ENCODE measurements around the gene ZNF365. TPM values are rescaled to one million over a fixed set of nuclear protein-coding genes. Genes with fewer than 3 reads are reported as not detected.

ZNF365 gene
- total RNA-seq, 1 experiment from 2014 or later = 22.8 TPM

DNA sequence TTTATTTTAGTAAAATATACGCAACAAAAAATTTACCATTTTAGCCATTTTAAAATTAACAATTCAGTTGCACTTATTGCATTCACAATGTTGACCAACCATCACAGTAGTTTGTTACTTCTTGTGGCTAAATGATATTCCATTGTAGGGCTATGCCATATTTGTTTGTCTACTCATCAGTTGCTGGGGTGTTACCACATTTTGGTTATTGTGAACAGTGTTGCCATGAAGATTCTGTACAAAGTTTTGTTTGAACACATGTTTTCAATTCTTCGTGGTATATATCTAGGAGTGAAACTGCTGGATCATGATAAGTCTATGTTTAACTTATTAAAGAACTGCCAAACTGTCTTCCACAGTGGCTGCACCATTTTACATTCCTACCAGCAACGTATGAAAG, 46.3 kb upstream of the ZNF365 start:
- Histone ChIP-seq H3K9me3 (ENCODE audit: control insufficient read depth, insufficient read depth, low read depth, low read length) (peaks cover 20% of the 10 kb centered on the region), H3K27ac (ENCODE audit: low read length) (no peak overlapping the region), H3K4me1 (ENCODE audit: control insufficient read depth, insufficient read depth, low read length) (no peaks in the 10 kb centered on the region), H3K4me3 (ENCODE audit: low read depth in 2 of 2, low read length in 2 of 2) (no peak overlapping the region), H3K36me3 (ENCODE audit: control insufficient read depth, insufficient read depth, low read length) (no peaks in the 10 kb centered on the region), H3K27me3 (ENCODE audit: control insufficient read depth, insufficient read depth, low read length) (no peaks in the 10 kb centered on the region)
- in situ Hi-C loops (cut with HindIII; ENCODE audit: low pct_unique_long_range_greater_than_20kb, low sequenced_read_pairs) (no loop called here), intact Hi-C loops (cut with micrococcal nuclease; ENCODE audit: unreplicated experiment) (no loop called here)
- ChIA-PET CTCF (no interaction called here), POLR2A (no interaction called here)
- DNase-seq (ENCODE audit: low read depth, low spot score) (no peak), ATAC-seq (no peak)
- TF ChIP-seq POLR2AphosphoS5 (IDR thresholded peaks at IDR 0.05; ENCODE audit: low read depth, low read length) = no peak
- no TSS peak for BruUV-seq (replicated peaks)

DNA sequence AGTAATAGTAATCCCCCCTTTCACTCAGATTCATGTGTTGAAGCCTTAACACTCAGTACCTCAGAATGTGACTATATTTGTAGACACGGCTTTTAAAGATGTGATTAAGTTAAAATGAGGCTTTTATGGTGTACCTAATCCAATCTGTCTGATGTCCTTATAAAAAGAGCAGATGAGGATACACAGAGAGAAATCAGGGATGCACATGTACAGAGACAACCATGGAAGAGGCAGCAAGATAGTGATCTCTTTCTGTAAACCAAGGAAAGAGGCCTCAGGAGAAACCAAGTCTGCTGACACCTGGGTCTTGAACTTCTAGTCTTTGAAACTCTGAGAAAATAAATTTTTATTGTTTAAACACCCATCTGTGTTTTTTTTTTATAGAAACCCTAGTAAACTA, 44.0 kb upstream of the ZNF365 start:
- ChIA-PET POLR2A (no interaction called here), CTCF (no interaction called here)
- H3K27ac ChIP-seq (ENCODE audit: low read length) = no peak overlapping the region
- no peaks in the 10 kb centered on the region for H3K4me1 ChIP-seq (ENCODE audit: control insufficient read depth, insufficient read depth, low read length)
- H3K36me3 ChIP-seq (ENCODE audit: control insufficient read depth, insufficient read depth, low read length) = no peaks in the 10 kb centered on the region
- H3K9me3 ChIP-seq (ENCODE audit: control insufficient read depth, insufficient read depth, low read depth, low read length) = peaks cover 23% of the 10 kb centered on the region
- H3K4me3 ChIP-seq (ENCODE audit: low read depth in 2 of 2, low read length in 2 of 2) = no peak overlapping the region
- no TSS peak for BruUV-seq (replicated peaks)
- no peak for ATAC-seq
- TF ChIP-seq REST (IDR thresholded peaks at IDR 0.05; ENCODE audit: insufficient read depth in 1 of 2, low read depth in 2 of 2, low read length in 1 of 2) (no peak), CTCF (IDR thresholded peaks at IDR 0.05) (no peak), SIN3A (IDR thresholded peaks at IDR 0.05; ENCODE audit: borderline replicate concordance, insufficient read depth, low read depth, low read length) (no peak), POLR2AphosphoS5 (IDR thresholded peaks at IDR 0.05; ENCODE audit: low read depth, low read length) (no peak), TCF7L2 (IDR thresholded peaks at IDR 0.05; ENCODE audit: low read depth, low read length) (no peak)
- in situ Hi-C loops (cut with HindIII; ENCODE audit: low pct_unique_long_range_greater_than_20kb, low sequenced_read_pairs) (no loop called here), intact Hi-C loops (cut with micrococcal nuclease; ENCODE audit: unreplicated experiment) (no loop called here)
- no peaks in the 10 kb centered on the region for H3K27me3 ChIP-seq (ENCODE audit: control insufficient read depth, insufficient read depth, low read length)
- DNase-seq (ENCODE audit: low read depth, low spot score) = no peak

- Histone ChIP-seq H3K27me3 (ENCODE audit: control insufficient read depth, insufficient read depth, low read length) (no peaks in the 10 kb centered on the region), H3K27ac (ENCODE audit: low read length) (no peak overlapping the region), H3K9me3 (ENCODE audit: control insufficient read depth, insufficient read depth, low read depth, low read length) (peaks cover 30% of the 10 kb centered on the region), H3K4me3 (ENCODE audit: low read depth in 2 of 2, low read length in 2 of 2) (no peak overlapping the region), H3K4me1 (ENCODE audit: control insufficient read depth, insufficient read depth, low read length) (no peaks in the 10 kb centered on the region), H3K36me3 (ENCODE audit: control insufficient read depth, insufficient read depth, low read length) (no peaks in the 10 kb centered on the region)
- no peak for ATAC-seq
- no peak for DNase-seq (ENCODE audit: low read depth, low spot score)
- POLR2A ChIA-PET = no interaction called here
- BruUV-seq (replicated peaks) = no TSS peak
- no peak for TF ChIP-seq TCF7L2 (IDR thresholded peaks at IDR 0.05; ENCODE audit: low read depth, low read length)
- intact Hi-C loops (cut with micrococcal nuclease; ENCODE audit: unreplicated experiment) (no loop called here), in situ Hi-C loops (cut with HindIII; ENCODE audit: low pct_unique_long_range_greater_than_20kb, low sequenced_read_pairs) (no loop called here)
- CTCF ChIA-PET = no interaction called here
These were observed 41.8 kb upstream of the ZNF365 start for GRCh38 chr10:62332406-62332805.

All from Panc1 (cell line).